Prostate gland (tissue), 2 donors: ENCODE measurements around the gene STK11.

ENCODE experiments used
- POLR2A ChIP-seq: fragments of 450-650 bp; IDR thresholded peaks from one replicate; pipeline ENCODE4 v1.6.1; 2016; ENCODE audit warnings: antibody characterized with exemption, mild to moderate bottlenecking
- TF ChIP-seq, protein P1 (sequence below), 4 experiments: fragments of 200-600 bp in 2 of 4; fragments of 450-650 bp in 2 of 4; sonication (generic) in 2 of 4; IDR thresholded peaks; 1 replicate in 3 of 4; 2 replicates in 1 of 4; pipeline ENCODE4 v1.5.1; 2016 to 2019; ENCODE audit warnings: antibody characterized with exemption in 4 of 4, mild to moderate bottlenecking in 2 of 4, moderate library complexity in 2 of 4

DNA sequence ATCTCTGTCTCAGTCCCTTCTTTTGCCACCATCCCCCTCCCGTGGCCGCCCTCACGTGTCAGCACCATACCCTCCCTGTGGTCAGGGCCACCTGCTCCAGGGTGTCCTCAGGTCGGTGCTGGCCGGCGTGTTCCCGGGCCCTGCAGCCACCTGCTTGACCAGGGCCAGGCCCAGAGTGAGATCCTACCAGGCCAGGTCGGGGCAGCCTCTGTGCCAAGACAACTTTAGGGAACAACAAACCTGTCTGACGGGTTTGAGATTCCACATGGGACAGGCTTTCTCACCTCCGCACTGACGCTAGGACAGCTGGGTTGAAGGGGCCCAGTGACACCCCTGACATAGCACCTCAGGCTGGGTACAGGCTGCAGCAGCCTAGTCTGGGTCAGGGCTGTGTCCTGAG is 24.0 kb upstream of the STK11 start:
- peak; percentile 41 for TF ChIP-seq POLR2A
- TF ChIP-seq, protein P1, sequence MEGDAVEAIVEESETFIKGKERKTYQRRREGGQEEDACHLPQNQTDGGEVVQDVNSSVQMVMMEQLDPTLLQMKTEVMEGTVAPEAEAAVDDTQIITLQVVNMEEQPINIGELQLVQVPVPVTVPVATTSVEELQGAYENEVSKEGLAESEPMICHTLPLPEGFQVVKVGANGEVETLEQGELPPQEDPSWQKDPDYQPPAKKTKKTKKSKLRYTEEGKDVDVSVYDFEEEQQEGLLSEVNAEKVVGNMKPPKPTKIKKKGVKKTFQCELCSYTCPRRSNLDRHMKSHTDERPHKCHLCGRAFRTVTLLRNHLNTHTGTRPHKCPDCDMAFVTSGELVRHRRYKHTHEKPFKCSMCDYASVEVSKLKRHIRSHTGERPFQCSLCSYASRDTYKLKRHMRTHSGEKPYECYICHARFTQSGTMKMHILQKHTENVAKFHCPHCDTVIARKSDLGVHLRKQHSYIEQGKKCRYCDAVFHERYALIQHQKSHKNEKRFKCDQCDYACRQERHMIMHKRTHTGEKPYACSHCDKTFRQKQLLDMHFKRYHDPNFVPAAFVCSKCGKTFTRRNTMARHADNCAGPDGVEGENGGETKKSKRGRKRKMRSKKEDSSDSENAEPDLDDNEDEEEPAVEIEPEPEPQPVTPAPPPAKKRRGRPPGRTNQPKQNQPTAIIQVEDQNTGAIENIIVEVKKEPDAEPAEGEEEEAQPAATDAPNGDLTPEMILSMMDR (IDR thresholded peaks at IDR 0.05) = peak in 1 of 4 experiments; percentile 7
